ENCODE results near the gene VCL. TPM values are rescaled to one million over a fixed set of nuclear protein-coding genes. Genes with fewer than 3 reads are reported as not detected.

VCL gene
- total RNA-seq, 1 donor from 2014 or later, result 107 TPM

DNA sequence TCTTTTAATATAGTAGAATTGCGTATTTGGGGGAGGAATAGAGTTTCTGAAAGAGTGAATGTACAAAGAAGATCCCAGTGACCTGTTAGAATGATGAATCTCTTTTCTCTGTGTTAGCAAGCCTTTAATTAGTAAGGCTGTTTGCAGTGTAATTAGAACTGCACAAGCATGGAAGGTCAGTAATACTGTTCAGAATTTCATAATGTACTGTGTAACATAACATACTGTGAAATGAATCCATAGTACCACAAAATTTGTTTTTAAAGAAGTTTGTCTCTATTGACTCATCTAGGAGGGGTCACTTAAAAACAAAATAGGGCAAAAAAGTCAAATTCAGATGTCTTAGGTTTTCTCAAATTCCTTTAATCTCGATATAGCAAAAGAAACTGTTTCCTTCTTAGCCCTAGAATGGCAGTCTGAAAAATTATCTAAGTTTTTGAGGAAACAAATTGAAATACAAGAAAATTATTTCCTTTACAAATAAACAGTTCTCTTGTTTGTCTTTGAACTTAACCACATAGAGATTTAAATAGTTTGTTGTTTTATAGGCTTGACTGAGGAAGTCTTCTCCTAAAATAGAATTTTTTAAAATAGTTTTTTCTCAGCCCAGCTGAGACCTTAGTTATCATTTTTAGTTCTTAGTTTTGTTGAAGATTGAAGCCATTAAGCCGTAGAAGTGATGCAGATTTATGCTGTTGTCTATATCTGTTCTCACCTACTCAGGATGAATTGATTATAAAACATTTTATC lies 165.6 kb downstream of the VCL start:
- no peak overlapping the region for H3K27ac Mint-ChIP-seq
- no peaks in the 10 kb centered on the region for H3K36me3 Mint-ChIP-seq (ENCODE audit: insufficient read depth)
- H3K4me1 Mint-ChIP-seq (ENCODE audit: low read depth), result peaks cover 10% of the 10 kb centered on the region
- TF ChIP-seq, protein P1, sequence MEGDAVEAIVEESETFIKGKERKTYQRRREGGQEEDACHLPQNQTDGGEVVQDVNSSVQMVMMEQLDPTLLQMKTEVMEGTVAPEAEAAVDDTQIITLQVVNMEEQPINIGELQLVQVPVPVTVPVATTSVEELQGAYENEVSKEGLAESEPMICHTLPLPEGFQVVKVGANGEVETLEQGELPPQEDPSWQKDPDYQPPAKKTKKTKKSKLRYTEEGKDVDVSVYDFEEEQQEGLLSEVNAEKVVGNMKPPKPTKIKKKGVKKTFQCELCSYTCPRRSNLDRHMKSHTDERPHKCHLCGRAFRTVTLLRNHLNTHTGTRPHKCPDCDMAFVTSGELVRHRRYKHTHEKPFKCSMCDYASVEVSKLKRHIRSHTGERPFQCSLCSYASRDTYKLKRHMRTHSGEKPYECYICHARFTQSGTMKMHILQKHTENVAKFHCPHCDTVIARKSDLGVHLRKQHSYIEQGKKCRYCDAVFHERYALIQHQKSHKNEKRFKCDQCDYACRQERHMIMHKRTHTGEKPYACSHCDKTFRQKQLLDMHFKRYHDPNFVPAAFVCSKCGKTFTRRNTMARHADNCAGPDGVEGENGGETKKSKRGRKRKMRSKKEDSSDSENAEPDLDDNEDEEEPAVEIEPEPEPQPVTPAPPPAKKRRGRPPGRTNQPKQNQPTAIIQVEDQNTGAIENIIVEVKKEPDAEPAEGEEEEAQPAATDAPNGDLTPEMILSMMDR (IDR thresholded peaks at IDR 0.05; ENCODE audit: unreplicated experiment), result no peak
- no peaks in the 10 kb centered on the region for H3K9me3 Mint-ChIP-seq (ENCODE audit: low read depth)
- no peaks in the 10 kb centered on the region for H3K27me3 Mint-ChIP-seq
- no peak overlapping the region for H3K4me3 Mint-ChIP-seq (ENCODE audit: low read depth)
- DNase-seq (ENCODE audit: low spot score, unreplicated experiment), result no peak

DNA sequence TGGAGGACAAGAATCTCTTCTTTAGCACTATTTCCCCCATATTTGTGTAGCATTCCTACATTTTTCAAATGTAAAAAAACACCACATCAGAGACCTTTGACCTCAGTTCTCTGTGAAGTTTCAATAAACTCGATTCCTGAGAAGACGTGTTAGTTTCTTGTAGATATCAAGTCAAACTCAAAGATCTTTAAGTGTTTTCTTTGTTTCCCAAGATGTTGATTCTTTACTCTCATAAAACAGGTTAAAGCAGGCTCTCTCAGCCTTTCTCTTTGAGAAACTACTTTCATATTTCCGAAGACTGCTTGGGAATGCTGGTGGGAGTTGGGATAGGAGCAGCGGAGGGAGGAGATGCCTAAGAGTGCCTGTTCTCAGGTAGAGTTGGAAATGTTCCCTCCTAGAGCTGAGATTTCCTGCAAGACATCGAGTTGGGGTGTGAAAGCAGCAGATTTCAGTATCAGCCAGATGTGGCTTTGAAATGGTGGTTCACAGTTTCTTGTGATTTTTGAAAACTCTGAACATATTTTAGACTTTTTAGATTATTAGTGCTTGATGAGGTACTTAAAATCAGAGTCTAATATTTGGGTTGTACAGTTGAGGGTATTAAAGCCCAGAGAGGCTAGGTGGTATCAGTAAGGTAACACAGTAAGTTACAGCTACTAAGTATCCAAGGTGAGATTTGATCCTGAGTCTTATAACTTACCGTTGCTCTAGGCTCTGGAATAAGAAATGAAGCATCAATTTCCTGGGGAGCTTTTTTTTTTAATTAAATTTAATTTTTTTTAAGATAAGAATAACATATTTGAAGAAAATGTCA lies 167.0 kb downstream of the VCL start:
- peaks cover 13% of the 10 kb centered on the region for H3K4me1 Mint-ChIP-seq (ENCODE audit: low read depth)
- H3K27ac Mint-ChIP-seq, result peak overlapping the region; percentile 65
- H3K9me3 Mint-ChIP-seq (ENCODE audit: low read depth), result no peaks in the 10 kb centered on the region
- no peak for DNase-seq (ENCODE audit: low spot score, unreplicated experiment)
- no peaks in the 10 kb centered on the region for H3K36me3 Mint-ChIP-seq (ENCODE audit: insufficient read depth)
- TF ChIP-seq, protein P1 (IDR thresholded peaks at IDR 0.05; ENCODE audit: unreplicated experiment), result no peak
- H3K4me3 Mint-ChIP-seq (ENCODE audit: low read depth), result no peak overlapping the region
- no peaks in the 10 kb centered on the region for H3K27me3 Mint-ChIP-seq

DNA sequence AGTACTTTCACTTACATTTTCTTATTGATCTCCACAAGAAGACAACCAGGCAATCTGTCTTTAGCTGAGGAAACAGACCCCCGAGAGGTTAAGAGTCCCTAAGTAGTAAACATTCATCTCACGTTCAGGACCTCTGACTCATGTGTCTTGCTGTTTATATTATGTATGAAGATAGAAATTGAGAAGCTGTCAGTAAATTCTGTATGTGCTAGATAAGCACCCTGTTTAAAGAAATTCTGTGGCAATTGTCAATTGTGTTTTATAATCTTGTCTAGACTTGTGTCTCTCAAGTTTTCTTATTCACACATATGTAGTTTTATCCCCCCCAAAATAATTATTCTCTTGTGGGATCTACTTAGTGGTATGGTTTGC lies 167.6 kb downstream of the VCL start:
- no peak for DNase-seq (ENCODE audit: low spot score, unreplicated experiment)
- Mint-ChIP-seq H3K4me1 (ENCODE audit: low read depth) (peaks cover 13% of the 10 kb centered on the region), H3K9me3 (ENCODE audit: low read depth) (no peaks in the 10 kb centered on the region), H3K27ac (no peak overlapping the region), H3K27me3 (no peaks in the 10 kb centered on the region), H3K4me3 (ENCODE audit: low read depth) (no peak overlapping the region), H3K36me3 (ENCODE audit: insufficient read depth) (no peaks in the 10 kb centered on the region)
- TF ChIP-seq, protein P1 (IDR thresholded peaks at IDR 0.05; ENCODE audit: unreplicated experiment), result no peak

DNA sequence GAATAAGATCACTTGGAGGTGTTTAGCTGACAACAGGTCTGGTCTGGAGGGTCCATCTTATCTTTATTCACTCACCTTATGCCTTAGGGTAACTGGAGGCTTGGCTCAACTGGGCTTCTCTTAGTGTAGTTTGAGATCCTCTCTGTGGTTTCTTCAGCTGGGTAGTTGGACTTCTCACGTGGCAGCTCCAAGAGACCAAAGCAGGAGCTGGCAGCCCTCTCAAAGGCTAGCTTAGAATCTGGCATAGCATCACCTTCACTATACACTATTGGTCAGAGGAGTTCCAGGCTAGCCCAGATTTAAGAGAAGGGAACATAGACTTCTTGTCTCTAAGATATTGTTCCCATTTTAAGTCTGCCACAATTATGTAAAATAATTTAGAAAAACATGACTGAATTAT lies 169.5 kb downstream of the VCL start:
- H3K27me3 Mint-ChIP-seq, result no peaks in the 10 kb centered on the region
- DNase-seq (ENCODE audit: low spot score, unreplicated experiment), result no peak
- TF ChIP-seq, protein P1 (IDR thresholded peaks at IDR 0.05; ENCODE audit: unreplicated experiment), result no peak
- H3K4me1 Mint-ChIP-seq (ENCODE audit: low read depth), result peaks cover 18% of the 10 kb centered on the region
- H3K9me3 Mint-ChIP-seq (ENCODE audit: low read depth), result no peaks in the 10 kb centered on the region
- H3K4me3 Mint-ChIP-seq (ENCODE audit: low read depth), result no peak overlapping the region
- H3K27ac Mint-ChIP-seq, result no peak overlapping the region
- no peaks in the 10 kb centered on the region for H3K36me3 Mint-ChIP-seq (ENCODE audit: insufficient read depth)

Other genes with a start within 250 kb of the VCL start
- gene CHCHD1, start 216.1 kb upstream of the VCL start, total RNA-seq, result 36.0 and 38.8 TPM in 2 replicates
- 122 and 144 TPM in 2 replicates for gene ZSWIM8, start 212.5 kb upstream of the VCL start, total RNA-seq
- 36.3 and 40.0 TPM in 2 replicates for gene NDST2, start 186.5 kb upstream of the VCL start, total RNA-seq
- gene CAMK2G, start 123.6 kb upstream of the VCL start, total RNA-seq, result 20.8 and 24.5 TPM in 2 replicates
- 0.38 and 0.93 TPM in 2 replicates for gene PLAU, start 87.0 kb upstream of the VCL start, total RNA-seq
- gene AP3M1, start 152.7 kb downstream of the VCL start, total RNA-seq, result 49.7 and 51.7 TPM in 2 replicates
- gene ADK, start 153.1 kb downstream of the VCL start, total RNA-seq, result 20.7 and 24.4 TPM in 2 replicates